HG03159 (cell line): Measurements from ENCODE around the gene PRTFDC1.

Experiments
- ATAC-seq: cut with Tn5 transposase; IDR thresholded peaks from one replicate; pipeline ENCODE4 v1.9.1; 2021; ENCODE audit warnings: mild to moderate bottlenecking, moderate library complexity; ENCODE audit not compliant: unreplicated experiment

PRTFDC1 gene

GRCh38 chr10:24804956-24805355 lies 147.4 kb downstream of the PRTFDC1 start:
- no peak for ATAC-seq

- no peak for ATAC-seq
Measured at GRCh38 chr10:24804392-24804791, 148.0 kb downstream of the PRTFDC1 start.

GRCh38 chr10:24802378-24802777 lies 150.0 kb downstream of the PRTFDC1 start:
- ATAC-seq = no peak

- no peak for ATAC-seq
Measured at GRCh38 chr10:24800861-24801260, 151.5 kb downstream of the PRTFDC1 start.
